Measurements from ENCODE around the gene ASB14.

ASB14 gene

GRCh38 chr3:57261929-57262328 lies 30.6 kb downstream of the ASB14 start:
- H3K9ac ChIP-seq (ENCODE audit: low read depth in 1 of 2, low read length in 2 of 2): no peak overlapping the region
- H3K27ac ChIP-seq (ENCODE audit: low read depth, low read length): no peak overlapping the region
- H3K4me3 ChIP-seq (ENCODE audit: low read depth in 1 of 2, low read length in 2 of 2): no peak overlapping the region
- H3K36me3 ChIP-seq (ENCODE audit: control insufficient read depth in 1 of 2, insufficient read depth in 2 of 2, low read length in 2 of 2): peaks cover 8 to 64% of the 10 kb centered on the region in 2 donors
- no peaks in the 10 kb centered on the region for H3K9me3 ChIP-seq (ENCODE audit: control insufficient read depth in 1 of 2, low read length in 2 of 2)
- no peaks in the 10 kb centered on the region for H3K27me3 ChIP-seq (ENCODE audit: control insufficient read depth in 1 of 2, insufficient read depth in 2 of 2, low read length in 2 of 2)
- no peaks in the 10 kb centered on the region for H3K4me1 ChIP-seq (ENCODE audit: control insufficient read depth in 1 of 2, insufficient read depth in 2 of 2, low read length in 2 of 2)

GRCh38 chr3:57261119-57261518 lies 31.4 kb downstream of the ASB14 start:
- Histone ChIP-seq H3K4me1 (ENCODE audit: control insufficient read depth in 1 of 2, insufficient read depth in 2 of 2, low read length in 2 of 2) (no peaks in the 10 kb centered on the region), H3K9me3 (ENCODE audit: control insufficient read depth in 1 of 2, low read length in 2 of 2) (no peaks in the 10 kb centered on the region), H3K9ac (ENCODE audit: low read depth in 1 of 2, low read length in 2 of 2) (no peak overlapping the region), H3K36me3 (ENCODE audit: control insufficient read depth in 1 of 2, insufficient read depth in 2 of 2, low read length in 2 of 2) (peaks cover 8 to 66% of the 10 kb centered on the region in 2 donors), H3K27me3 (ENCODE audit: control insufficient read depth in 1 of 2, insufficient read depth in 2 of 2, low read length in 2 of 2) (no peaks in the 10 kb centered on the region), H3K27ac (ENCODE audit: low read depth, low read length) (no peak overlapping the region), H3K4me3 (ENCODE audit: low read depth in 1 of 2, low read length in 2 of 2) (no peak overlapping the region)

GRCh38 chr3:57257678-57258077 lies 34.8 kb downstream of the ASB14 start:
- Histone ChIP-seq H3K9ac (ENCODE audit: low read depth in 1 of 2, low read length in 2 of 2) (no peak overlapping the region), H3K4me3 (ENCODE audit: low read depth in 1 of 2, low read length in 2 of 2) (no peak overlapping the region), H3K27me3 (ENCODE audit: control insufficient read depth in 1 of 2, insufficient read depth in 2 of 2, low read length in 2 of 2) (no peaks in the 10 kb centered on the region), H3K9me3 (ENCODE audit: control insufficient read depth in 1 of 2, low read length in 2 of 2) (no peaks in the 10 kb centered on the region), H3K36me3 (ENCODE audit: control insufficient read depth in 1 of 2, insufficient read depth in 2 of 2, low read length in 2 of 2) (peaks cover 7 to 48% of the 10 kb centered on the region in 2 donors), H3K27ac (ENCODE audit: low read depth, low read length) (no peak overlapping the region), H3K4me1 (ENCODE audit: control insufficient read depth in 1 of 2, insufficient read depth in 2 of 2, low read length in 2 of 2) (no peaks in the 10 kb centered on the region)

GRCh38 chr3:57256844-57257243 lies 35.6 kb downstream of the ASB14 start:
- Histone ChIP-seq H3K4me1 (ENCODE audit: control insufficient read depth in 1 of 2, insufficient read depth in 2 of 2, low read length in 2 of 2) (no peaks in the 10 kb centered on the region), H3K36me3 (ENCODE audit: control insufficient read depth in 1 of 2, insufficient read depth in 2 of 2, low read length in 2 of 2) (peaks cover 7 to 49% of the 10 kb centered on the region in 2 donors), H3K27me3 (ENCODE audit: control insufficient read depth in 1 of 2, insufficient read depth in 2 of 2, low read length in 2 of 2) (no peaks in the 10 kb centered on the region), H3K27ac (ENCODE audit: low read depth, low read length) (no peak overlapping the region), H3K9ac (ENCODE audit: low read depth in 1 of 2, low read length in 2 of 2) (no peak overlapping the region), H3K4me3 (ENCODE audit: low read depth in 1 of 2, low read length in 2 of 2) (no peak overlapping the region), H3K9me3 (ENCODE audit: control insufficient read depth in 1 of 2, low read length in 2 of 2) (no peaks in the 10 kb centered on the region)

GRCh38 chr3:57252404-57252803 lies 40.1 kb downstream of the ASB14 start:
- H3K36me3 ChIP-seq (ENCODE audit: control insufficient read depth in 1 of 2, insufficient read depth in 2 of 2, low read length in 2 of 2): peaks cover 18 to 26% of the 10 kb centered on the region in 2 donors
- H3K27me3 ChIP-seq (ENCODE audit: control insufficient read depth in 1 of 2, insufficient read depth in 2 of 2, low read length in 2 of 2): no peaks in the 10 kb centered on the region
- no peak overlapping the region for H3K9ac ChIP-seq (ENCODE audit: low read depth in 1 of 2, low read length in 2 of 2)
- H3K4me1 ChIP-seq (ENCODE audit: control insufficient read depth in 1 of 2, insufficient read depth in 2 of 2, low read length in 2 of 2): no peaks in the 10 kb centered on the region
- no peaks in the 10 kb centered on the region for H3K9me3 ChIP-seq (ENCODE audit: control insufficient read depth in 1 of 2, low read length in 2 of 2)
- no peak overlapping the region for H3K27ac ChIP-seq (ENCODE audit: low read depth, low read length)
- no peak overlapping the region for H3K4me3 ChIP-seq (ENCODE audit: low read depth in 1 of 2, low read length in 2 of 2)

GRCh38 chr3:57244946-57245345 lies 47.5 kb downstream of the ASB14 start:
- no peak overlapping the region for H3K27ac ChIP-seq (ENCODE audit: low read depth, low read length)
- no peaks in the 10 kb centered on the region for H3K4me1 ChIP-seq (ENCODE audit: control insufficient read depth in 1 of 2, insufficient read depth in 2 of 2, low read length in 2 of 2)
- H3K9ac ChIP-seq (ENCODE audit: low read depth in 1 of 2, low read length in 2 of 2): no peak overlapping the region
- no peak overlapping the region for H3K4me3 ChIP-seq (ENCODE audit: low read depth in 1 of 2, low read length in 2 of 2)
- H3K27me3 ChIP-seq (ENCODE audit: control insufficient read depth in 1 of 2, insufficient read depth in 2 of 2, low read length in 2 of 2): no peaks in the 10 kb centered on the region
- H3K9me3 ChIP-seq (ENCODE audit: control insufficient read depth in 1 of 2, low read length in 2 of 2): no peaks in the 10 kb centered on the region
- H3K36me3 ChIP-seq (ENCODE audit: control insufficient read depth in 1 of 2, insufficient read depth in 2 of 2, low read length in 2 of 2): peaks cover 23 to 69% of the 10 kb centered on the region in 2 donors

GRCh38 chr3:57234613-57235575 lies 57.6 kb downstream of the ASB14 start:
- Histone ChIP-seq H3K9ac (ENCODE audit: low read depth in 1 of 2, low read length in 2 of 2) (no peak overlapping the region), H3K27ac (ENCODE audit: low read depth, low read length) (no peak overlapping the region), H3K36me3 (ENCODE audit: control insufficient read depth in 1 of 2, insufficient read depth in 2 of 2, low read length in 2 of 2) (peaks cover 13% of the 10 kb centered on the region in 2 donors), H3K9me3 (ENCODE audit: control insufficient read depth in 1 of 2, low read length in 2 of 2) (no peaks in the 10 kb centered on the region), H3K4me1 (ENCODE audit: control insufficient read depth in 1 of 2, insufficient read depth in 2 of 2, low read length in 2 of 2) (peaks cover 2 to 3% of the 10 kb centered on the region in 2 donors), H3K27me3 (ENCODE audit: control insufficient read depth in 1 of 2, insufficient read depth in 2 of 2, low read length in 2 of 2) (no peaks in the 10 kb centered on the region), H3K4me3 (ENCODE audit: low read depth in 1 of 2, low read length in 2 of 2) (no peak overlapping the region)

- H3K27ac ChIP-seq (ENCODE audit: low read depth, low read length): no peak overlapping the region
- no peak overlapping the region for H3K9ac ChIP-seq (ENCODE audit: low read depth in 1 of 2, low read length in 2 of 2)
- H3K27me3 ChIP-seq (ENCODE audit: control insufficient read depth in 1 of 2, insufficient read depth in 2 of 2, low read length in 2 of 2): no peaks in the 10 kb centered on the region
- H3K9me3 ChIP-seq (ENCODE audit: control insufficient read depth in 1 of 2, low read length in 2 of 2): no peaks in the 10 kb centered on the region
- H3K36me3 ChIP-seq (ENCODE audit: control insufficient read depth in 1 of 2, insufficient read depth in 2 of 2, low read length in 2 of 2): peaks cover 7 to 8% of the 10 kb centered on the region in 2 donors
- no peak overlapping the region for H3K4me3 ChIP-seq (ENCODE audit: low read depth in 1 of 2, low read length in 2 of 2)
- peaks cover 5 to 6% of the 10 kb centered on the region in 2 donors for H3K4me1 ChIP-seq (ENCODE audit: control insufficient read depth in 1 of 2, insufficient read depth in 2 of 2, low read length in 2 of 2)
These were observed 58.7 kb downstream of the ASB14 start for GRCh38 chr3:57233799-57234198.

GRCh38 chr3:57230006-57230405 lies 62.5 kb downstream of the ASB14 start:
- H3K36me3 ChIP-seq (ENCODE audit: control insufficient read depth in 1 of 2, insufficient read depth in 2 of 2, low read length in 2 of 2): no peaks in the 10 kb centered on the region
- H3K9me3 ChIP-seq (ENCODE audit: control insufficient read depth in 1 of 2, low read length in 2 of 2): no peaks in the 10 kb centered on the region
- H3K9ac ChIP-seq (ENCODE audit: low read depth in 1 of 2, low read length in 2 of 2): no peak overlapping the region
- peaks cover 5 to 9% of the 10 kb centered on the region in 2 donors for H3K4me1 ChIP-seq (ENCODE audit: control insufficient read depth in 1 of 2, insufficient read depth in 2 of 2, low read length in 2 of 2)
- H3K27me3 ChIP-seq (ENCODE audit: control insufficient read depth in 1 of 2, insufficient read depth in 2 of 2, low read length in 2 of 2): no peaks in the 10 kb centered on the region
- H3K4me3 ChIP-seq (ENCODE audit: low read depth in 1 of 2, low read length in 2 of 2): no peak overlapping the region
- H3K27ac ChIP-seq (ENCODE audit: low read depth, low read length): no peak overlapping the region

- Histone ChIP-seq H3K4me3 (ENCODE audit: low read depth in 1 of 2, low read length in 2 of 2) (peak overlapping the region; percentile 88 to 97), H3K27ac (ENCODE audit: low read depth, low read length) (peak overlapping the region; percentile 65), H3K9me3 (ENCODE audit: control insufficient read depth in 1 of 2, low read length in 2 of 2) (no peaks in the 10 kb centered on the region), H3K4me1 (ENCODE audit: control insufficient read depth in 1 of 2, insufficient read depth in 2 of 2, low read length in 2 of 2) (peaks cover 5 to 9% of the 10 kb centered on the region in 2 donors), H3K36me3 (ENCODE audit: control insufficient read depth in 1 of 2, insufficient read depth in 2 of 2, low read length in 2 of 2) (no peaks in the 10 kb centered on the region), H3K9ac (ENCODE audit: low read depth in 1 of 2, low read length in 2 of 2) (peak overlapping the region; percentile 57 to 79), H3K27me3 (ENCODE audit: control insufficient read depth in 1 of 2, insufficient read depth in 2 of 2, low read length in 2 of 2) (no peaks in the 10 kb centered on the region)
These were observed 64.3 kb downstream of the ASB14 start for GRCh38 chr3:57227930-57228751.

All from duodenal mucosa (tissue), 2 donors.